K562 (cell line): ENCODE measurements around the gene PAQR8. TPM values are rescaled to one million over a fixed set of nuclear protein-coding genes. Genes with fewer than 3 reads are reported as not detected.

Source experiments
- ARID1B ChIP-seq: fragments of 450-650 bp; IDR thresholded peaks from 2 replicates; pipeline ENCODE4 v1.6.1; 2016; ENCODE audit warnings: antibody characterized with exemption, mild to moderate bottlenecking, inconsistent platforms
- BACH1 ChIP-seq: fragments of 200-800 bp; sonication (Bioruptor generic); IDR thresholded peaks from 2 replicates; pipeline ENCODE4 v1.6.1; 2016; ENCODE audit warnings: missing genetic modification characterization, missing compliant biosample characterization
- BRD9 ChIP-seq: fragments of 450-650 bp; IDR thresholded peaks from 2 replicates; pipeline ENCODE4 v1.6.1; 2018; ENCODE audit warnings: low read depth; ENCODE audit not compliant: partially characterized antibody
- DEAF1 ChIP-seq: fragments of 450-650 bp; formaldehyde crosslinking; IDR thresholded peaks from 2 replicates; pipeline ENCODE4 v1.4.0; 2020; ENCODE audit warnings: mild to moderate bottlenecking, moderate library complexity
- ELK1 ChIP-seq: sonication (generic); formaldehyde crosslinking; IDR thresholded peaks from 2 replicates; pipeline ENCODE4 v1.8.1; 2022; ENCODE audit warnings: missing genetic modification reagents
- MAX ChIP-seq: sonication (generic); formaldehyde crosslinking; IDR thresholded peaks from 2 replicates; pipeline ENCODE4 v1.9.0; 2022; ENCODE audit warnings: mild to moderate bottlenecking, missing genetic modification reagents
- MBD1 ChIP-seq: fragments of 250-450 bp; sonication (Bioruptor Pico); IDR thresholded peaks from 2 replicates; pipeline ENCODE4 v1.8.0; 2022; ENCODE audit warnings: inconsistent platforms
- NFE2 ChIP-seq: IDR thresholded peaks from 2 replicates; pipeline ENCODE4 v1.6.1; 2014; ENCODE audit warnings: antibody characterized with exemption, low read depth
- SP1 ChIP-seq: sonication (generic); formaldehyde crosslinking; IDR thresholded peaks from 2 replicates; pipeline ENCODE4 v1.8.1; 2022; ENCODE audit warnings: mild to moderate bottlenecking, missing genetic modification reagents
- SPI1 ChIP-seq: IDR thresholded peaks from 2 replicates; pipeline ENCODE4 v1.6.1; 2011; ENCODE audit warnings: low read depth, low read length, control low read depth, borderline replicate concordance
- SRSF3 ChIP-seq: fragments of 200-400 bp; formaldehyde crosslinking; IDR thresholded peaks from 2 replicates; pipeline ENCODE4 v1.6.1; 2016; ENCODE audit warnings: mild to moderate bottlenecking, low read length, moderate library complexity; ENCODE audit not compliant: insufficient read depth
- ZNF316 ChIP-seq: fragments of 450-650 bp; IDR thresholded peaks from 2 replicates; pipeline ENCODE4 v1.6.1; 2016
- ZNF318 ChIP-seq, 2 experiments: fragments of 450-650 bp; IDR thresholded peaks; 2 replicates each; pipeline ENCODE4 v1.6.1; 2016; ENCODE audit warnings: mild to moderate bottlenecking in 2 of 2, borderline replicate concordance in 1 of 2, low read depth in 1 of 2, moderate library complexity in 1 of 2
- ZNF444 ChIP-seq: fragments of 250-450 bp; sonication (Bioruptor Pico); IDR thresholded peaks from 2 replicates; pipeline ENCODE4 v1.4.0; 2020; ENCODE audit warnings: mild to moderate bottlenecking, moderate library complexity
- ZNF764 ChIP-seq: fragments of 250-450 bp; sonication (Bioruptor Pico); IDR thresholded peaks from 2 replicates; pipeline ENCODE4 v1.4.0; 2020; ENCODE audit warnings: low read depth, mild to moderate bottlenecking, moderate library complexity
- polyA plus RNA-seq, 8 experiments: library from polyadenylated mRNA; depleted of rRNA in 4 of 8; stranded (reverse) in 5 of 8; unstranded in 3 of 8; fragments of >200 nt; fragmentation: Nextera tagmentation in 2 of 8; fragmentation: Illumina TruSeq in 1 of 8; extraction: Ambion mirVana in 2 of 8; extraction: Trizol in 1 of 8; gene quantifications; 2 replicates each; pipeline versions ENCODE4 v1.2.1 to v1.2.3, GENCODE V29; 2011 to 2014; ENCODE audit warnings: inconsistent platforms in 1 of 8, missing spikeins in 1 of 8
- total RNA-seq, 7 experiments: library from RNA; depleted of rRNA in 6 of 7; stranded (reverse); fragments of >200 nt in 6 of 7; fragmentation: Illumina TruSeq in 2 of 7; extraction: Trizol in 2 of 7; gene quantifications; 2 replicates each; pipeline versions ENCODE4 v1.2.1 to v1.2.3, GENCODE V29; 2011 to 2021; ENCODE audit warnings: low replicate concordance in 1 of 7

Gene PAQR8
- total and polyA plus RNA-seq, 9 of the 15 experiments (the other 6 are each of a cell fraction or from before 2014, with no cell fraction given), result 1.4 to 10.2 (median 3.5) TPM

- TF ChIP-seq DEAF1 (CRISPR knock-in tag) (0 out of 2 replicates have a peak, but pooled peaks have one; percentile 18), BRD9 (no peak), ZNF764 (CRISPR knock-in tag) (no peak), SRSF3 (no peak), ZNF318 (IDR thresholded peaks at IDR 0.05; ENCODE audit: borderline replicate concordance in 1 of 2, low read depth in 1 of 2) (no peak), ZNF316 (no peak), MAX (no peak), ARID1B (peak; percentile 76), BACH1 (no peak), MBD1 (CRISPR knock-in tag) (no peak), NFE2 (no peak), ELK1 (CRISPR knock-in tag) (no peak), SP1 (CRISPR knock-in tag) (0 out of 2 replicates have a peak, but pooled peaks have one; percentile 4), ZNF444 (CRISPR knock-in tag) (no peak), SPI1 (no peak)
Observed at GRCh38 chr6:52389264-52389625, 27.3 kb downstream of the PAQR8 start (continued).
